C4-2B (cell line): ENCODE data around the gene KCNJ12.

Experiments
- ZFX ChIP-seq: fragments of 450-650 bp; IDR thresholded peaks from 2 replicates; pipeline ENCODE4 v1.6.1; 2017
- TF ChIP-seq, protein P1 (sequence below): fragments of 450-650 bp; conservative IDR thresholded peaks from 2 replicates; pipeline ENCODE4 v1.5.1; 2017; ENCODE audit warnings: mild to moderate bottlenecking

- TF ChIP-seq, protein P1, sequence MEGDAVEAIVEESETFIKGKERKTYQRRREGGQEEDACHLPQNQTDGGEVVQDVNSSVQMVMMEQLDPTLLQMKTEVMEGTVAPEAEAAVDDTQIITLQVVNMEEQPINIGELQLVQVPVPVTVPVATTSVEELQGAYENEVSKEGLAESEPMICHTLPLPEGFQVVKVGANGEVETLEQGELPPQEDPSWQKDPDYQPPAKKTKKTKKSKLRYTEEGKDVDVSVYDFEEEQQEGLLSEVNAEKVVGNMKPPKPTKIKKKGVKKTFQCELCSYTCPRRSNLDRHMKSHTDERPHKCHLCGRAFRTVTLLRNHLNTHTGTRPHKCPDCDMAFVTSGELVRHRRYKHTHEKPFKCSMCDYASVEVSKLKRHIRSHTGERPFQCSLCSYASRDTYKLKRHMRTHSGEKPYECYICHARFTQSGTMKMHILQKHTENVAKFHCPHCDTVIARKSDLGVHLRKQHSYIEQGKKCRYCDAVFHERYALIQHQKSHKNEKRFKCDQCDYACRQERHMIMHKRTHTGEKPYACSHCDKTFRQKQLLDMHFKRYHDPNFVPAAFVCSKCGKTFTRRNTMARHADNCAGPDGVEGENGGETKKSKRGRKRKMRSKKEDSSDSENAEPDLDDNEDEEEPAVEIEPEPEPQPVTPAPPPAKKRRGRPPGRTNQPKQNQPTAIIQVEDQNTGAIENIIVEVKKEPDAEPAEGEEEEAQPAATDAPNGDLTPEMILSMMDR: no peak
- TF ChIP-seq ZFX: no peak
These were observed 75.8 kb downstream of the KCNJ12 start for GRCh38 chr17:21451975-21452374.
